Fibroblast of villous mesenchyme (primary cell): Measurements from ENCODE around the gene OPN4. TPM values are rescaled to one million over a fixed set of nuclear protein-coding genes. Genes with fewer than 3 reads are reported as not detected.

ENCODE experiments used
- DNase-seq: peaks from one replicate; pipeline ENCODE4 v3.0.0-alpha.2; 2010; ENCODE audit warnings: low read depth
- H3K4me3 ChIP-seq: 2 replicates; pipeline ENCODE4 v1.5.1; 2011; ENCODE audit warnings: low read depth, mild to moderate bottlenecking, low read length
- total RNA-seq: library from RNA; depleted of rRNA; stranded (reverse); fragments of >200 nt; gene quantifications from 2 replicates; pipeline ENCODE4 v1.2.3, GENCODE V29; 2012
- TF ChIP-seq, protein P1 (sequence below): IDR thresholded peaks from 2 replicates; pipeline ENCODE4 v1.5.1; 2012; ENCODE audit warnings: low read depth, mild to moderate bottlenecking, low read length; ENCODE audit not compliant: insufficient read depth

The OPN4 gene
- total RNA-seq, 1 donor = not detected

- no peak overlapping the region for H3K4me3 ChIP-seq
- DNase-seq = no peak
- TF ChIP-seq, protein P1, sequence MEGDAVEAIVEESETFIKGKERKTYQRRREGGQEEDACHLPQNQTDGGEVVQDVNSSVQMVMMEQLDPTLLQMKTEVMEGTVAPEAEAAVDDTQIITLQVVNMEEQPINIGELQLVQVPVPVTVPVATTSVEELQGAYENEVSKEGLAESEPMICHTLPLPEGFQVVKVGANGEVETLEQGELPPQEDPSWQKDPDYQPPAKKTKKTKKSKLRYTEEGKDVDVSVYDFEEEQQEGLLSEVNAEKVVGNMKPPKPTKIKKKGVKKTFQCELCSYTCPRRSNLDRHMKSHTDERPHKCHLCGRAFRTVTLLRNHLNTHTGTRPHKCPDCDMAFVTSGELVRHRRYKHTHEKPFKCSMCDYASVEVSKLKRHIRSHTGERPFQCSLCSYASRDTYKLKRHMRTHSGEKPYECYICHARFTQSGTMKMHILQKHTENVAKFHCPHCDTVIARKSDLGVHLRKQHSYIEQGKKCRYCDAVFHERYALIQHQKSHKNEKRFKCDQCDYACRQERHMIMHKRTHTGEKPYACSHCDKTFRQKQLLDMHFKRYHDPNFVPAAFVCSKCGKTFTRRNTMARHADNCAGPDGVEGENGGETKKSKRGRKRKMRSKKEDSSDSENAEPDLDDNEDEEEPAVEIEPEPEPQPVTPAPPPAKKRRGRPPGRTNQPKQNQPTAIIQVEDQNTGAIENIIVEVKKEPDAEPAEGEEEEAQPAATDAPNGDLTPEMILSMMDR = no peak
These were observed 36.3 kb downstream of the OPN4 start for GRCh38 chr10:86690657-86691084.

- no peak overlapping the region for H3K4me3 ChIP-seq
- DNase-seq = no peak
- TF ChIP-seq, protein P1 = no peak
These were observed 37.1 kb downstream of the OPN4 start for GRCh38 chr10:86691333-86692022.

DNA sequence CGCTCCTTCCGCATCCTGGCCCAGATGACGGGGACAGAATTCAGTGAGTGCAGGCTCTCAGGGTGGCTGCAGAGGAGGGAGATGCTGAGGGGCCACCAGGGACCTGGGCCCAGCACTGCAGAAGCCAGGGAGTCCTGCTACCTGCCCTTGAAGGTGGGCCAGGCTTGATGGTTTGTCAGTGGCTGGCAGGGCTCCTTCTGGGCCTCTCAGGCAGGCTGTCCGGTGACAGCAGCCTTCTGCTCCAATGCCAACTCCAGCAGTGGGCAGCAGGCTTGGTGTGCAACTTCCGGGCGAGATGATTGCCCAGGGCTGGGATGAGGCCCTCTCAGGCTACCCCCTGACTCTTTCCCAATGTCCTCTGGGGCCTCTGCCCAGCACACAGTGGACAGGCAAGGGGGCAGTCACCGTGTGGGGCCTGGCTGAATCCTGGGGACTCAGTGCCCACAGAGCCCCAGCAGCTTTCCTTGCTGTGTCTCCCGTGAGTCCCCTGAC is 37.7 kb downstream of the OPN4 start:
- DNase-seq = no peak
- no peak overlapping the region for H3K4me3 ChIP-seq
- TF ChIP-seq, protein P1 = no peak

DNA sequence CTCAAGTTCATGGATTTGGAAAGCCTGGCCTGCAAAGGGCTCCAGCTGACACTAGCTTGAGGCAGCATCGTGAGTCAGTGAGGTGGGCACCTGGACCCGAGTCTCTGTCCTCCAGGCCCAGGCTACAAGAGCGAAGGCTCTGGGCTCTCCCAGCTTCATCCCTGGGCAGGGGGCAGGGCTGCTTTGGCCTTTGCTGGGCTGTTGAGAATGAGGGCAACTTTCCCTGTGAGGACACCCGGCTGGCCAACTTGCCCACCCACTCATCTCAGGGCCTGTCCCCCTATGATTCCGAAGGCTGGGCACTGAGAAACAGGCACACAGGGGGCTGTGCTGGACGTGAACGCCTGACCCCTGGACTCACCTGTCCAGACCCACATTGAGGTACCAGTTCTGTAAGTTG is 38.3 kb downstream of the OPN4 start:
- no peak for DNase-seq
- TF ChIP-seq, protein P1 = no peak
- H3K4me3 ChIP-seq = no peak overlapping the region

DNA sequence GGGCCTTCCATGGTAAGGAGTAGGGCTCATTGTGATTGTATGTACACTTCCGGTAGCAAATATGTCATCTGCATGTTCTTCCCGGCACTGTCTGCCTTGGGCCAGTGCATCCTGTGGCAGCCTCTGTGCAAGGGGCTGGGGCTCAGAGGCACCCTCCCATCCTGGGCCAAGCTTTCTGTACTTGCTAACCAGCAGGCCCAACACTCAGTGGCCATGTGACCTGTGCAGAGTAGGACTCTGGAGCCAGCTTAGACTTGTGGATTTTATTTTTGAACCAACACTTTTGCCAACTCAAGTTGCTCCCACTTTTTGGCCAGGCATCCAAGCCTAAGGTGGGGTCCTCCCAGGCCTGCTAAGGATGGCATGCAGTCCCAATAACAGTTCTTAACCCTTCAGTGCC is 38.9 kb downstream of the OPN4 start:
- no peak overlapping the region for H3K4me3 ChIP-seq
- no peak for DNase-seq
- TF ChIP-seq, protein P1 = no peak

DNA sequence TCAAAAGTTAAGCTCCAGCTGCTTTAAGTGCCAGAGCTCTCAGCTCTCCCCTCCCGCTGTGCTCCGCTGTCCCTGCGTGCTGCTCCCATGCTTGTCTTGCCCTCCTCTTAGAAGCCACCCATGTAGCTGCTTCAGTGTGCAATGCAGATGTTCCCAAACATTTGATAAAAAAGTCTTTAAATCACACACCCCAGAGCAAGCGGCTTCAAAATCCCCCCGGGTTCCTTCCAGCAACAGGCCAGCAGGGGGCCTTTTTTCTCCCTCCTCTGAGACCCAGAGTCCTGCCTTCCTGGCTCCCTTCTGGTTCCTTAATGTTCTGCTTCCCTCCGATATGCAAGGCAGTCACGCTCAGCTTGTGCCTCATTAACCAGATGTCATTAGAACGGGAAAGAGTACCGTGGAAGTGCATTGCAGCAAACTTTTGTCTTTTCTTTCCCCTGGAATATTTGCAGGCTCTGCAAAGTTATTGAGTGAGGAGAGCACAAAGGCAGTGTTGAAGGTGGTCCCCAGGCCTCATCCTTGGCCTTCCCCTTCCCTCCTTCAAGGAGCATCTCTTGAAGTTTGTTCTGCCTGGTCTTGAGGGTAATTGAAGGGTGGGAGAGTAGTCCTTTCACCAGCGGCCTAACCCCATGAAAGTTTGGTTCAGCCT is 39.5 kb downstream of the OPN4 start:
- DNase-seq = peak; percentile 64
- no peak overlapping the region for H3K4me3 ChIP-seq
- TF ChIP-seq, protein P1 = peak; percentile 80
